ENCODE results near the gene FOCAD.

FOCAD gene

GRCh38 chr9:20683351-20684034, 566 bp upstream of the FOCAD start:
- DNase-seq (ENCODE audit: low spot score): no peak

GRCh38 chr9:20684875-20685696, 1.0 kb downstream of the FOCAD start:
- DNase-seq (ENCODE audit: low spot score): no peak

- DNase-seq (ENCODE audit: low spot score): no peak
Measured at GRCh38 chr9:20685769-20686168, 1.7 kb downstream of the FOCAD start.

GRCh38 chr9:20689833-20690232, 5.8 kb downstream of the FOCAD start:
- DNase-seq (ENCODE audit: low spot score): no peak

GRCh38 chr9:20692554-20692953, 8.5 kb downstream of the FOCAD start:
- no peak for DNase-seq (ENCODE audit: low spot score)

GRCh38 chr9:20693068-20693467, 9.0 kb downstream of the FOCAD start:
- DNase-seq (ENCODE audit: low spot score): no peak

- DNase-seq (ENCODE audit: low spot score): no peak
Measured at GRCh38 chr9:20694248-20694647, 10.2 kb downstream of the FOCAD start.

GRCh38 chr9:20697021-20697719, 13.1 kb downstream of the FOCAD start:
- no peak for DNase-seq (ENCODE audit: low spot score)

GRCh38 chr9:20698782-20699181, 14.7 kb downstream of the FOCAD start:
- no peak for DNase-seq (ENCODE audit: low spot score)

- no peak for DNase-seq (ENCODE audit: low spot score)
Measured at GRCh38 chr9:20701060-20701459, 17.0 kb downstream of the FOCAD start.

- no peak for DNase-seq (ENCODE audit: low spot score)
Measured at GRCh38 chr9:20702570-20702969, 18.5 kb downstream of the FOCAD start.

- DNase-seq (ENCODE audit: low spot score): no peak
Measured at GRCh38 chr9:20703146-20703545, 19.1 kb downstream of the FOCAD start.

- no peak for DNase-seq (ENCODE audit: low spot score)
Measured at GRCh38 chr9:20707708-20708107, 23.6 kb downstream of the FOCAD start.

GRCh38 chr9:20713172-20713571, 29.1 kb downstream of the FOCAD start:
- DNase-seq (ENCODE audit: low spot score): no peak

GRCh38 chr9:20714442-20715415, 30.7 kb downstream of the FOCAD start:
- no peak for DNase-seq (ENCODE audit: low spot score)

GRCh38 chr9:20722221-20722620, 38.2 kb downstream of the FOCAD start:
- DNase-seq (ENCODE audit: low spot score): no peak

GRCh38 chr9:20725675-20726074, 41.6 kb downstream of the FOCAD start:
- DNase-seq (ENCODE audit: low spot score): no peak

GRCh38 chr9:20726144-20726543, 42.1 kb downstream of the FOCAD start:
- DNase-seq (ENCODE audit: low spot score): no peak

GRCh38 chr9:20728493-20729220, 44.6 kb downstream of the FOCAD start:
- no peak for DNase-seq (ENCODE audit: low spot score)

GRCh38 chr9:20729523-20729922, 45.5 kb downstream of the FOCAD start:
- no peak for DNase-seq (ENCODE audit: low spot score)

- no peak for DNase-seq (ENCODE audit: low spot score)
Measured at GRCh38 chr9:20732118-20732517, 48.1 kb downstream of the FOCAD start.
